Stomach (tissue), 4 donors: ENCODE results near the gene EDA.

Experiments
- CTCF ChIP-seq, 7 experiments: fragments of 450-650 bp in 4 of 7; fragments of 200-600 bp in 3 of 7; sonication (generic) in 3 of 7; IDR thresholded peaks; one replicate each; pipeline ENCODE4 v1.5.1; 2016 to 2019; ENCODE audit warnings: antibody characterized with exemption in 7 of 7, control low read depth in 2 of 7, mild to moderate bottlenecking in 1 of 7
- POLR2A ChIP-seq, 4 donors: fragments of 450-650 bp; IDR thresholded peaks; one replicate each; pipeline ENCODE4 v1.6.1; 2016; ENCODE audit warnings: antibody characterized with exemption in 4 of 4, control low read depth in 2 of 4, mild to moderate bottlenecking in 1 of 4, moderate library complexity in 1 of 4
- POLR2AphosphoS5 ChIP-seq, 3 donors: sonication (generic); formaldehyde crosslinking; IDR thresholded peaks; one replicate each; pipeline ENCODE4 v1.6.1; 2016; ENCODE audit warnings: antibody characterized with exemption in 3 of 3

GRCh38 chrX:69991685-69992084 is 375.8 kb downstream of the EDA start:
- TF ChIP-seq CTCF (IDR thresholded peaks at IDR 0.05) = no peak
- TF ChIP-seq POLR2A (IDR thresholded peaks at IDR 0.05) = no peak
- TF ChIP-seq POLR2AphosphoS5 (IDR thresholded peaks at IDR 0.05) = no peak
